Prostate gland (tissue), 2 donors: Measurements from ENCODE around the gene LARP4B.

Source experiments
- POLR2A ChIP-seq: fragments of 450-650 bp; IDR thresholded peaks from one replicate; pipeline ENCODE4 v1.6.1; 2016; ENCODE audit warnings: antibody characterized with exemption, mild to moderate bottlenecking
- POLR2AphosphoS5 ChIP-seq: sonication (generic); formaldehyde crosslinking; IDR thresholded peaks from one replicate; pipeline ENCODE4 v1.6.1; 2017; ENCODE audit warnings: antibody characterized with exemption
- TF ChIP-seq, protein P1 (sequence below), 4 experiments: fragments of 200-600 bp in 2 of 4; fragments of 450-650 bp in 2 of 4; sonication (generic) in 2 of 4; IDR thresholded peaks; 1 replicate in 3 of 4; 2 replicates in 1 of 4; pipeline ENCODE4 v1.5.1; 2016 to 2019; ENCODE audit warnings: antibody characterized with exemption in 4 of 4, mild to moderate bottlenecking in 2 of 4, moderate library complexity in 2 of 4

DNA sequence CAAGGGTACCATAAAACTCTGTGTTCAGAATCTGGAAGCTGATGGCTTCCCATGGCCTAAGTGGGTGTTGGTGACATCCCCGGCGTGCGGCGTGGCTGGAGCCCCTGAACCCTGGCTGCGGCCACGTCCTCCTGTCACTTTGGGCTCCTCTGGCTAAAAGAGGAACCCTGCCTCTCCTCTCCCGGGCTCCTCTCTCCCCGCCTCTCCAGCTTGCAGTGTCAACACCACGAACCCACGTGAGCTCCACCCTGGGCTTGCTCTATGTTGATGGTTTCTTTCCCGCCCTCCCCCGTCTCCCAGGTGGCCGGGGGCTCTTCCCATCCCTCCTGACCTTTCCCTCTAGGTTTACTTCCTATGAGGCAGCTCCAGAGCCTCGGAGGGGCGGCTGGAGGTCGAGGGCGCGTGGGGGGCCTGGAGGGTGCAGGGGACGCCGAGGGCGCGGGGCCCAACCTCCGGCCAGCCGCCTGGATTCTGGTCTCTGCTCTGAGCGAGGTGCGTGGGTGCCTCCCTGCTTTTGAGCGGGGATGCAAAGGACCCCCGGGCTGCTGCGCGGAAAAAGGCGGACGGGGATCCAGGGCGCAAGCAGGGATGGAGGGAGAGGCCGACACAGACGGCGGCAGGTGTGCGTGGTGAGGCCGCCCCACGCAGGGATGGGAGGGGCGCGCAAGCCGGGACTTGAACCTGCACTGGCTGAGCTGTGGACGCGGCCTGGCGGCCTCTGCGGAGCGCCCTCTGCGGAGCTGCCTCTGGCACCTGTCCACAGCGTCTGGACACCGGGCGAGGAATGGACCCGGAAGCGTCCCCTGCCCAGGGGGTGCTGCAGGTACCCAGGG, 126.5 kb downstream of the LARP4B start:
- TF ChIP-seq, protein P1, sequence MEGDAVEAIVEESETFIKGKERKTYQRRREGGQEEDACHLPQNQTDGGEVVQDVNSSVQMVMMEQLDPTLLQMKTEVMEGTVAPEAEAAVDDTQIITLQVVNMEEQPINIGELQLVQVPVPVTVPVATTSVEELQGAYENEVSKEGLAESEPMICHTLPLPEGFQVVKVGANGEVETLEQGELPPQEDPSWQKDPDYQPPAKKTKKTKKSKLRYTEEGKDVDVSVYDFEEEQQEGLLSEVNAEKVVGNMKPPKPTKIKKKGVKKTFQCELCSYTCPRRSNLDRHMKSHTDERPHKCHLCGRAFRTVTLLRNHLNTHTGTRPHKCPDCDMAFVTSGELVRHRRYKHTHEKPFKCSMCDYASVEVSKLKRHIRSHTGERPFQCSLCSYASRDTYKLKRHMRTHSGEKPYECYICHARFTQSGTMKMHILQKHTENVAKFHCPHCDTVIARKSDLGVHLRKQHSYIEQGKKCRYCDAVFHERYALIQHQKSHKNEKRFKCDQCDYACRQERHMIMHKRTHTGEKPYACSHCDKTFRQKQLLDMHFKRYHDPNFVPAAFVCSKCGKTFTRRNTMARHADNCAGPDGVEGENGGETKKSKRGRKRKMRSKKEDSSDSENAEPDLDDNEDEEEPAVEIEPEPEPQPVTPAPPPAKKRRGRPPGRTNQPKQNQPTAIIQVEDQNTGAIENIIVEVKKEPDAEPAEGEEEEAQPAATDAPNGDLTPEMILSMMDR (IDR thresholded peaks at IDR 0.05), result no peak
- TF ChIP-seq POLR2A, result no peak
- TF ChIP-seq POLR2AphosphoS5, result no peak
